ENCODE results near the gene ADCY5.

The ADCY5 gene

DNA sequence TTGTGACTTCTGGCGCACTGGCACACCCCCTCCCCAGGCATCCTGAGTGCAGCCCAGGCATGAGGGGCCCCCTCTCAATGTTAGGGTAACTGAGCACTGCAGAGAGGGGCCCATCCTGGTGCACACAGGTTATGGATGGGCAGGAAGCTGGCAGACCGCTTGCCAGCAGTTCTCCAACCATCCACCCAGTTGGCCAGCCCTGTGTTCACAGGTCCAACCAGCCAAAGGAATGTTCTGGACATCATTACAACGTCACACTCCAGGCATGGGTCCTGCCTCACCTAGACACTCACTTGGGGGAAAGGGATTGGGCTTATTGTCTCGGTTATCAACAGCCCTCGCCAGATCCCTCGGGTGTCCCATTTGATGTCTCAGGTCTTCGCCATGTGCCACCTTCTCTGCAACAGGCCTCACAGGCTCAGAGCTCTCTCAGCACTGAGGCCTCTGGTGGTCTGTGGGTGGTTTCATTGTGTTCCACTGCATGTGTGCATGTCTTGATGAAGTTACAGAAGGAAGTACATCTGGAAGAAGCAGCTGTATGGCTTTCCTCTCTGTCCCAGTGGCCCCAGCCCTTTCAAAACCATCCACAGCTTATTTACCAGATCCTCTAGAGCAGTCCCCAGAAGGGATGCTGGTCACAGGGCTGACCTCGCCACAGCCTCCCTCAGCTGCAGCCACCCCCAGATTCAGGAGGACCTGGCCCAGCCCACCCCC is 23.7 kb downstream of the ADCY5 start:
- no peak for DNase-seq

DNA sequence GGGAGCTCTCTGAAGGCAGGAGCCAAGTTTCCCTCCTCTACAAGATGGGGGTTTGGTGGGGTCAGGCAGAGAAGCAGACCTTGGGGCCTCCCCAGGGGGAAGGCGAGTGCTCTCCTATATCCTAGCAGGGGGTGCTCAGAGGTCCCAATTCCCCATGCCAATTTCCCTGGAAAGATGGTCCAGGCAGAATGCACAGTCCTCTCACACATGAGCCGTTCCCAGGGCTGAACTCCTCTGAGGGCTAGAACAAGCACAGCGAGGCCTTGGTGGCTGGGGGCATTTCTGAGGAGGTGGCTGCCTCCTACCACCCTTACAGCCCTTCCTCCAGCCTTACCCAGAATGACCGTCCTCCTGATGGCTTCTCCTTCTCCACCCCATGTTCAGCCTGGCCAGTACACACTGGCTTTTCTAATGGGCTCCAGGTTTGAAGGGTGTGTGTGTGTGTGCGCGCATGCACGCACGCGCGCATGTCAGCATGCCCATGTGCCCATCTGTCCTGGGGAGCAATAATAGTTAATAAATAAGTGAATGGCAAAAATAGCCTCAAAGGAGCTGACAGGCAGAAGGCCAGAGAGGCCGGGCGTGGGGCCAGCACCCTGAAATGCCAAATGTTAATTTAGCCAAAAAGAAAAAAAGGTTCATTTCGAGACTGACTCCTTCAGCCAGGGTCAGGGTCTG is 24.4 kb downstream of the ADCY5 start:
- DNase-seq, result no peak

DNA sequence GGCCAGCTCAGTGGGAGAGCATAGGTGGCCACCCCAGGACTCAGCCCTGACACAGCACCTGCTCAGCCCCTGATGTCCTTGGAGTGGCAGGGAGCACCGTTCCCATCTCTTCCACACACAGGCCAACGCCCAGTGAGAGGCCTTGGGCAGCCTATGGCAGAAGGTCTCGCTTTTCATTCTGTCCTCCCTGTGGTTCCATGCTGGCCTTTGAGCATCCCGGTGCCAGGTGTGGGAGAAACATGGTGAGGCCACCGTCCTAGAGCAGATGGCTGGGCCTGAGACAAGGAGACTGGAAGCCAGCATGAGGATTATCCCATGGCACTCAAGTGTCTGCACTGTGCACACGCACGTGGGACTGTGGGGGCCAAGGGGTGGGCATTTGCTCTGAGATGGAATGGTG is 25.1 kb downstream of the ADCY5 start:
- DNase-seq, result no peak

DNA sequence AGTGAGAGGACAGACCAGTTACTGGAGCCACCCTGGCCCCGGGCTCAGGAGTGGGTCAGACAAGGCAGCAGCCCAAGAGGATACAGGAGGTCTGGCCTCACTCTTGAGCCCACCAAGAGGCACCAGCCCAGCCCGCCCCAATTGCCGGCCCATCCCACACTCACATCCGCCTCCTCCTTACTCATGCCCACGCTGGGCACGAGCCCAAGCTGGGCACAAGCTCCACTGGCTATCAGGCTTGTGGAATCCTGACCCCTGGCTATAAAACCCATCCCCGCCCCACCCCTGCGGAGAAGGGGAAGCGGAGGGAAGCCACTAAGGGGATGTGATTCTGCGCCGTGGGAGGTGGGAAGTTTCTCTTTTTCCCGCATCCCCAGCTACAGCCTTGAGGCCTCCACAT is 25.9 kb downstream of the ADCY5 start:
- DNase-seq, result no peak

DNA sequence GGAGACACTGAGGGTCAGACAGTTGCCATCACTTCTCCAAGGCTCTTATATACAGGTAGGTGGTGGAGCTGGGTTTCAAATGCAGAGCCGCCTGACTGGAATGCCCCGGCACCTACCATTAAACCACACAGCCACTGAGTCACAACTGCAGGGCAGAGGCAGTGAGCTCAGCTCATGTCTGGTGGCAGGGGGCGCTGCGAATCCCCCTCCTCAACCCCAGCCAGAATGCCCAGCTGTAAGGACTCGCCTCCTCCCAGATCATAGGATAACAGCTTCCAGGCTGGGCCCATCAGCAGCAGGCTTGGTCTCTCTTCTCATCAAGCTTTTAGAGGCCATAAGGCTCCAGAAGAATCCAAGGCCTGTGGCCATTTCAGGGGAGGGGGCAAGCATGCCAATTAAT is 26.4 kb downstream of the ADCY5 start:
- no peak for DNase-seq

DNA sequence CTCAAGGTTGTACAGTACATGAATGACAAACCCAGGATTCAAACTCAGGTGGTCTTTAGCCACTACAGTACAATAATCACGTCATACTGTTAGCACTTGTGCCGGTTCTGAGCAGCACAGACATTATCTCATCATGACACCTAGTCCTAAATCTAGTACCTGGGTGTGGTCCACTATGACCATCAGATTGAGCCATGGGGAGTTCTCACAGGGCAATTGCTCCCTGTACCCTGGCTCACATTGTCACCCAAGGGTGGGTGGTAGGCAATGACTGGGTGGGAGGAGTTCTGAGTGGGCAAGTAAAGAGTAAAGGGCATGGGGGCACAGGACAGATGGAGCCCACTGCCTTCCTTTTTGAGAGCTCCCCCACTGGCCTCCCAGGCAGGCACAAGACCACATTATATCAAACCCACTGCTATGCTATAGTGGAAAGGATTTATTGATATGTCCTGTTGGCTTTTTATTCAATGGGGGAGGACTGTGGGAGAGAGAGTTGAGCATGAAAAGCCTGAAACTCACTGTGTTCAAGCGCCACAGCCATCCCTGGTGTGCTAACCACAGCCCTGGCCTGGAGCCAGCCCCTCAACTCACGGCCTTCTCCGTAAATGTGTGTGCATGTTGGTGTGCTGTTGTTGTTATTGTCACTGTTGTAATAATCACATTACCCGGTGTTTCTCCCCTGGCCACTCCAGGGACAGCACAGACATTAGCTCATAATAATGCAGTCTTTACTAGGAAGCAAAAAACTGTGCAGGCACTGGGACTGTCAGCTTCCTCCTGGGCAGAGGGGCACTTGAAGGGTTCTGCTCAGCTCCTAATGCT is 27.3 kb downstream of the ADCY5 start:
- DNase-seq, result no peak

DNA sequence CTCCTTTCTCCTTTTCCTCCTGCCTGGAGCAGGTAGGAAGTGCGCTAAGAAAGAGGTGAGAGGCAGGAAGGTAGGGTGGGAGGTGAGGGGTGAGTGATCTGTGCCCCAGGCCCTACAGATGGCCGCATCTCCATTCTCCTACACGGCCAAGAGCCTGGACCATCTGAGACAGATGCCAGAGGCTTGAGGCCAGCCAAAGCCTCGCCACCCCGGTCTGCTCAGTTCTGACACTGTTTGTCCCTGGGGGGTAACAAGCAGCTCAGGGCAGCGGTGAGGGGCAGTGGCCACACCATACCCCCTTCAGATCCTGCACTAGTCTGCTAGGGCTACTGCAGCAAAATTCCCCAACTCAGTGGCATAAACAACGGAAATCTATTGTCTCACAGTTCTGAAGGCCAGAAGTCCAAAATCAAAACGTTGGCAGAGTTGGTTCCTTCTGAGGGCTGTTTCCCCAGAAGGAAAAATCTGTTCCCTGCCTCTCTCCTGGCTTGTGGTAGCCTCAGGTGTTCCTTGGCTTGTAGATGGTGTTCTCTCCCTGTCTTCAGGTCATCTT is 28.4 kb downstream of the ADCY5 start:
- no peak for DNase-seq

DNA sequence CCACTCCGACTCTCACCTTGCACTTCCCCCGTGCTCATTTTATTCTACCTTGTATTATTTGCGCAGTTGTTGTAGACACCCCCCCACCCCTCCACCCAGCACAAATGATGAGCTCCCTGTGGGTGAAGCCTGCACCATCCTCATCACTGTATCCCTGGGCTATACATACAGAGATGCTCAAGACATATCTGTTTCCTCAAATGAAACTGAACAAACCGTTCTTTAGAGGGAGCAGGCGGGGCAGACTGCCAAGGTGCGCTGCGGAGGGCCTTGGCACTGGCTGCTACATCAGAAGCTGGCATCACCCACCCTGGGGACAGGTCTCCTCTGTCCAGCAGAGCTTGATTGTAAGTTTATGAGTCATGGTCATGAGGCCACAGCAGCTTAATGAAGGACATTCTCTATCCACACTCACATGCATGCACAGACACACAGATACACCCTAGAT is 29.0 kb downstream of the ADCY5 start:
- DNase-seq, result no peak

DNA sequence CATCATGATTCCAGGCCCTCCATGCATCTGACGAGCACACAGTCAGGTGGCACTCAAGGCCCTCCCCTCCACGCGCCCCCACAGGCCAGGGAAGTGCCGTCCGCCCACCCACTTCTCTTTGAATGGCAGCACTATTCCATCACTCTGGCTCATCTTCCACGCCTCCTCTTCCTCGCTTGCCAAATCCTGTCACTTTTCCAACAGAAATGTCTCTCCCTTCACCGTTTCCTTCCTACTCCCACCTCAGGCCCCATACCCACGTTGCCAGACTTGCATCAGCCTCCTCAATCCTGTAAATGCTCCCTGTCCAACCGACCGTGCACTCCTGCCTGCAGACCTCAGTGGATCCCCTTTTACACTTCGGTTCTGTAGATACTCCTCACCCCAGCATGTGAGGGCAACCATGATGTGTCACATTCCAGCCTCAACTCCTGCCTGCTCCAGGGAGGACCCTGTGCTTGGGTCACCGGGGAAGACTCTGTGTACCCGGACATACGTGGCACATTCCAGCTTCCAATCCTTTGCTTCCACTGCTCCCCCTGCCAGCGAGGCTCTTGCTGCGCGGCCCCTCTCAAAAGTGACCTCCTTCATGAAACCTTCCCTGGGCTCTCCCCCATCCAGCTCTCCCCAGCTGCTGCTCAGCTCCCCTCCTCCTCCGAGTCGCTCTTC is 29.6 kb downstream of the ADCY5 start:
- DNase-seq, result no peak

DNA sequence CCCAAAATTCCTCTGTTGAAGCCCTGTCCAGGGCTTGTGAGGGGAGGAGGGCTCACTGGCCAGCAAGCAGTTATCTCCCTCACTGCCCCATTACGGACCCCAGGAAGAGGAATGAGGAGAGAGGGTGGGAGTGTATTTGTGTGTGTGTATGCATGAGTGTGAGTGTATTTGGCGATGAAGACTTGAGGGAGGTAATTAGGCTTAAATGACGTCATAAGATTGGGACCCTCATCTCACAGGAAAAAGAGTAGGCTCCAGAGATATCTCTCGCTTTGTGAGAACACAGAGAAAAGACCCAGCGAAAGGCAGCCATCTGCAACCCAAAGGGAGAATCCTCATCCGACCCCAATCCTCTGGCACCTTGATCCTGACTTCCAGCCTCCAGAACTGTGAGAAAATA is 32.2 kb downstream of the ADCY5 start:
- no peak for DNase-seq

DNA sequence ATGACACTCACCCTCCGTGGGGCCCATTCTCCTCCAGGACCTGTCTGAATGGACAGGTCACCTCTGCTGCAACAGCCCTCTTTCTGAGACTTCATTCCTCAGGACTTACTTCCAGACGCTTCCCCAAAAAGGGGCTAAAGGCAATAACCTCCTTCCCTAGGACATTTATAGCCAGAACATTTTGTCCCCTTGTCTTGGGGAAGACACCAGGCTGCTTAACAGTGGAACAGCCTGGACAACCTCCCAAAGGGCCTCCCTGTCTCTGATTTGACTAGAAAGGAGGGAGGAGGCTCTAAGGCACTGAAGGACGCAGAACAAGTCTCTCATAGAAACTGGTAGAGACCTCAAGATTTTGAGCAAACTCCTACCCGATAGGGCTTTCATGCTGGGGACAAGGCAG is 32.7 kb downstream of the ADCY5 start:
- no peak for DNase-seq

DNA sequence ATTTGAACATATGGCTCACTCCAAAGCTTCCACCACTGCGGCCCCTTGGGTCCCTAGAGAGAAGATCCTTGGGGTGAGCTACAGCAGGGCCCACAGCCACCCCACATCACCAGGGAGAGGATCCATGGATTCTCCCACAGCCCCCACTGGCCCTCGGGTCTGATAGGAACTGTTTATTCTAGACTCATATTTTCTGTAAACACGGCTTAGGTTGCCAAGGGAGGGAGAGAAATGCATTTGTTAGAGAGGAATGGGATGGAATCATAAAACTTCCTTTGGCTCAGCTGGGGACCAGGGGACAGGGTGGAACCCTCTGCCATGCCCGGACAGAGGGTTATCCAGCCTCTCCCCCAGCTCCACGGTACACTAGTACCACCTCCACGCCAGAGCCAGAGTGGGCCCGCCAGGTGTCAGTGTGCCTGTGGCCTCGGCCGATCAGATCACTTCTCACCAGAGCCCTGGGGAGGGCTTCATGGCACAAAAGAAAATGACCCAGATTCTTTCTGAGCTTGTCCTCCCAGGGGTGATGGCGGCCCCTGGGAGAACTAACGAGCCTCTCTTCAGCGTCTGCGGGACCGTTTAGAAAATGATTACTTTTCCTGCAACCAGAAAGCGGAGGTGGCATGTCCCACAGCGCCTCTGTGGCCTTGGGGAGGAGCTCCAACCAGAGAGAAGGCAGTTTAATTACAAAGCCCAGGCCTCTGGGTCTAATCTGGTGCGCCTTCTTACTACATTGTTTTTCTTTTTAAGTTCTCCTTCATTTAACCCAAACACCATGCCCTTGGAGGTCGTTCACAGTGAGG is 33.7 kb downstream of the ADCY5 start:
- DNase-seq, result no peak

DNA sequence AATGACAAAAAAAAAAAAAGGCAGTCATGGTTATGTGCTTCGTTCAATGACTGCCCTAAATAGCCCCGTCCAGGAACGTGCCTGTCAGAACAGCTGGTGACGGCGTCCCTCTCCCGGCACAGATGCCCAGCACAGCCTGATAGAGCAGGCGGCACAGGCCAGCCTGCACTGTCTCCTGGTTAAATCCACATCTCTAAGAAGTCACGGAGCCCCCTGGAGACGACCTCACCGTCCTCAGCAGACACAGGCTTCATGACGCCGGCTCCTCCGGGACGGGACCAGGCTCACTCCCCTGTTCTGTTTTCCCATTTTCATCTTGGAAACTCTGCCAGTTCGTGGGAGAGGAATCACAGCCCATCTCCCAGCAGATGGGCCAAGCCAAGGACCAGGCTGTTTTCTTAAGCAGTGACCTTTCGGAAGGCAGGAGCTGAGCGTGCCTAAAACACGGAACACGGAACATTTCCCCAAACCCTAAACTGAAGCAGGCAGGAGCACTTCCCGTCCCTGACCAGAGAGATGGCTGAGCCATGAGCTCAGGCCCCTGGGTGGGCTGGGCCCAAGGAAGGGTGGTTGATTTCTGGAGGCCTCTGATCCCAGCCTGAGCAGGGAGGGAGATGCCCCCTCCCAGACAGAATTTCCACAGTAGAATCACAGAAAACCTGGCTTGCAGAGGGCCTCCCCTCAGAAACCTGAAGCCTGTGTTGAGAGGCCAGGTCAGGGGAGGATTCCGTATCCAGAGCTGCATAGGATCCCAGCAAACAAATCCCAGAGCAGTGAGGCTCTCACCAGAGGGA is 35.9 kb downstream of the ADCY5 start:
- no peak for DNase-seq

DNA sequence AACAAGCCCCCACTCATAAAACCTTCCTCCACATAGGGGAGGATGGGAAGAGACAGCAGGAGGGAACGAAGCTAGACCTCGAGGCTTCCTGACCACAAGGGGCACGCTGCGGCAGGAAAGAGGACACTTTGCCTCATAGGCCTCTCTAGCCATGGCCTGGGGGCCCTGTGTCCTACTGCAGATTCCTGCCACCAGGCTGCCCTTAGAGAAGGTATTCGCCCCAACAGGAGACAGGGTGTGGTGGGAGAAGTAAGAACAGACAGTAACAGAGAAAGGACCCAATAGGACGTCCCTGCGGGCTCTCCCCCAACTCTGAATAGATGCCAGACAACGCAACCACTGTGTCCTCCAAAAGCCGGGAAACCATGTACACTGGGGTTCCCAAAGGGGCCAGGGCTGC is 36.8 kb downstream of the ADCY5 start:
- DNase-seq, result no peak

DNA sequence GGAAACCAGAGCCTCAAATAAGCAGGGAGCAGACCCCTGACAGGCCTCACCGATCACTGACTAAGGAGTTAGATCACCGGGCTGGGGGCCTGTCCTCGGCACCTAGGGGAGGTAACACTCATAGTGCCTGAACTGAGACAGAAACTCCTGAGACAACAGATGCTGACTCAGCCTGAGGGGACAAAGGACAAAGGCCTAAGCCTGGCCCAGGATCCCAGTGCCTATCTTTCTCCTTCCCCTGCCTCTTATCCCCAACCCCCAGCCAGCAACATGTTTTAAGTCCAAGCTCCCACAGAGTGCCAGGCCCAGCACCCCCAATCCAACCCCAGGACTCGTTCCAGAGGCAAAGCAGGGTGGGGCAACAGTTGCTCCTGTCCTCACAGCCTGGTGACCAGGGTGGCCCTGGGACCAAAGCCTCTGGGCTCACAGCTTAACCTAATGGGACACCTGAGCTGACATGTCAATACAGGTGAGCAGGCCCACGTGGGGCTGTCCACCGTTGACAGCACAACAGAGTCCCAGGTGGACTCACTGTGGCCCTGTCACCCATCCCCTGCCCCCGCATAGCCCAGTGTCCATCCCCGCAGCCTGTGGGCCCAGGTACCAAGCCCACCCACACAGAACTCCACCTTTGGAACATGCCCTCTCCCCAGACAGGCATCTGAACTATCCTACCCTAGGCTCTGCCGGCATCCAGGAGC is 37.4 kb downstream of the ADCY5 start:
- no peak for DNase-seq

DNA sequence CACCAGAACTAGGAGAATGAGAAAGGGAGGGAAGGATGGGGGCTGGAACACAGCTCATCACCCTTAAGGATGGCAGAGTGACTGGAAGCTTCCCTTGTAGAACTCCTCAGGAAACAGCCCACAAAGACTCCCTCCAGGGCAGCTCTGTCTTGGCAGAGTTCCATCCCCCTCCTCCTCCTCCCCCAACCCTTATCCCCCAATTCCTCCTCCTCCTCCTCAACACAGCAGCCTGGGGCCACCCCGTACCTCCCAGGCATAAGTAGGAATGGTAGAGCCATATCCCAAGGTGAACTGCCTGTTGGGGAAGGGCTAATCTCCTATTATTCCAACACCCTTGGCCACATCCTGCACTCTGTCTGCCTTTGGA is 38.8 kb downstream of the ADCY5 start:
- DNase-seq, result no peak

DNA sequence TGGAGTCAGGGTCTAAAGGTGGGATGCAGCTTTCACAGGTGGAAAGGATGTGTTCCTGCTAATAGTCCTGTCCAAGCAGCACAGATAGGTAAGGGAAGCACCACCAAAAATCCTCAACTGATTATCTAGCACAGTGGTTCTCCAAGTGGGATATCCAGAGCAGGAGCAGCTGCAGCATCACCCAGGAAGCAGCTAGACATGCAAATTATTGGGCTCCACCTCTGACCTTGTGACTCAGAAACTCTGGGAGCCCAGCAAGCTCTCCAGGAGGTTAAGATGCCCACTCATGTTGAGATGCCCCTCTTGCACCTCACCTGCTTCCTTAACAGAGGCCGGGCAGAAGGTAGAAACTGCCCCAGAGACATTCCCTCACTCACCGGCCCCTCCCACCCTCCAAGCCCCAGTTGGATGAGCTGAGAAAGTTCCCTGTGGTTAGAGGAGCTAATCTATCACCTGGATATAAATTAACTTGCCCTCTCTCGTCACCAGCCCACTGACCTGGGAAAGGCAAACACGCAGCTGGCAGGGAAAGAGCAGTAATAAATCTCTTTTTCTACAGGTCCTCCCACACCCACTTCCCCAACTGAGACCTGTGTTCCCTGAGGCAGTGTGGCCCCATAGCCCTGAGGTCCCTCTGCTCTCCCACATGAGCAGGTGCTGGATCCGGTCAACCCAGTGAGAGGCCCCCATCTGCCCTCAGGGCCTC is 39.3 kb downstream of the ADCY5 start:
- DNase-seq, result no peak

DNA sequence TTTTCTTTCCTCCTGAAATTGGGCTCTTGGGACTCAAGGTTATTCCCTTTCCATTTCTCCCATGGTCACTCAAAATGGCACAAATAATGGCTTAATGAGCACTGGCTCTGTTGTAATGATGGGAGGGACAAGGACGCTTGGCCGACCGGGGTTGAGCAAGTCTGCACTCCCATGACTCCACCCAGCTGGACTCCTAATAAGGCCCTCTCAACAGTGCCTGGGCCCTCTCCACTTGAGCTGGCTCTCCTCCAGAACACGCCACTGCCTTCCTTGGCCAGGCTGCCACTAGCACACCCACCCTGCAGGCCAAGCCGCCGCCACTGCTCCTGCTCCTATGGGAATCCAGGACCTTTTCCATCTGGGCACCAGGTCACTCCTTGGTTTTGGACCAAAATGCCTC is 42.3 kb downstream of the ADCY5 start:
- no peak for DNase-seq

DNA sequence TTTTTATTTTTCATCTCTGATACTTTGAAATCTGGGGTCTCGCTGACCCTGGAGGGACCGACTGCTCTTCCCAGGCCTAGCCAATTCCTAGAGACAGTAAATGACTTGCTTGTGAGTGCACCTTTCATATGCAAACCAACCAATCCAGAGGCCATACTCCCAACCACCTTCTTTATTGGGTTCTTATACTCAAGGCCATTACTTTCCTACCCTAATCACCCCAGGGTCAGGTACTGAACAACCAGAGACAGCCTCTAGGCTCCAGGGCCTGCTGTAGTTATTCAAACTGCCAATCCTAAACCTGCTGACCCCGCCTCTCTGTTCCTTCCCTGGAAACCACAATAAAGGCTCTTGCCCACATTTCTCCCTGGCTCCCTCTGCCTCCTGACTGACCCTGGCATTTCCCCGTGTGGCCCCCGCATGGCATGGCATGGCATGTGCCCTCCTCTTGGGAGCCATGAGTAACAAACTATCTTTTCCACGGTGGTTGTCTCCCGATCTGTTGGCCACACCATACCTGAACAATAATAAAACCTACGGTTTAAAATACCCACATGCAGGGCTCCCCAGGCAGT is 42.9 kb downstream of the ADCY5 start:
- no peak for DNase-seq

DNA sequence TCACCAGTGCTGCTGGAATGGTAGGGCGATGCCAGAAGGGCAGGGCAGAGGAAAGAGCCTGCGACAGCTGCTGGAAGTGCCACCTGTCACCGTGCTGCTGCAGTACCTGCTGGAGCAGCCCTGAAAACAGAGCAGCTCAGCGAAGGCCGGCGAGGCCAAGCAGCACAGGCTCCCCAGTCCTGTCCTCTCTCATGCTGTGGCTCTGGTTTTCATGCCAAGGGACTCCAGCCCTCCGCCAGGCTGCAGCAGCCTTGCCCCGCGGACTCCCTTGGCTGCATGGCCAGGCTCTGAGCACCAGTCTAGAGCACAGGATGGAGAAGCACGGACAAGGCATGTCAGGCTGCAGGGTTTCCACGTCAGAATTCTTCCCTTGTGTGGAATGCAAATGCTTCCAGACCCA is 43.9 kb downstream of the ADCY5 start:
- no peak for DNase-seq

Data from NCI-H187 treated with DMSO at 0.1 percent for 48 hours (cell line).